Cardiac muscle cell (in vitro differentiated cells and primary cell): ENCODE data around the gene COL7A1. TPM values are rescaled to one million over a fixed set of nuclear protein-coding genes. Genes with fewer than 3 reads are reported as not detected.
A peak's percentile ranks its signal among the peaks of the same experiment; 100 is the strongest.

ENCODE experiments used
- DNase-seq, 2 donors: peaks; one replicate each; pipeline versions ENCODE4 v3.0.0 to v3.0.0-alpha.2; 2010 to 2017; ENCODE audit warnings: low read depth in 1 of 2, low spot score in 1 of 2
- H3K27ac ChIP-seq: fragments of 200-600 bp; sonication (generic); 2 replicates; pipeline ENCODE4 v1.5.1; 2016
- H3K27me3 ChIP-seq: fragments of 200-600 bp; sonication (generic); 2 replicates; pipeline ENCODE4 v1.6.0; 2016; ENCODE audit warnings: control low read depth
- H3K36me3 ChIP-seq: fragments of 200-600 bp; sonication (generic); 2 replicates; pipeline ENCODE4 v1.5.1; 2016; ENCODE audit warnings: control low read depth
- H3K4me1 ChIP-seq: fragments of 200-600 bp; sonication (generic); 2 replicates; pipeline ENCODE4 v1.8.1; 2017; ENCODE audit warnings: low read depth, mild to moderate bottlenecking, mixed run types
- H3K4me3 ChIP-seq: fragments of 200-600 bp; sonication (generic); 2 replicates; pipeline ENCODE4 v1.5.1; 2016; ENCODE audit warnings: mild to moderate bottlenecking
- H3K9me3 ChIP-seq: fragments of 200-600 bp; sonication (generic); 2 replicates; pipeline ENCODE4 v1.5.1; 2017; ENCODE audit warnings: low read depth, mild to moderate bottlenecking, control low read depth
- CTCF ChIP-seq: IDR thresholded peaks from 2 replicates; pipeline ENCODE4 v1.5.1; 2012; ENCODE audit warnings: low read depth, mild to moderate bottlenecking, low read length
- polyA plus RNA-seq: library from polyadenylated mRNA; unstranded; fragments of >200 nt; fragmentation: Nextera tagmentation; extraction: Ambion mirVana; gene quantifications from 2 replicates; pipeline ENCODE4 v1.2.1, GENCODE V29; 2016
- total RNA-seq: library from RNA; depleted of rRNA; stranded (reverse); fragments of >200 nt; gene quantifications from 2 replicates; pipeline ENCODE4 v1.2.3, GENCODE V29; 2016

The COL7A1 gene
- total and polyA plus RNA-seq, 2 experiments from 2014 or later: 53.8 to 63.0 TPM

GRCh38 chr3:48555949-48556795 lies 39.0 kb downstream of the COL7A1 start:
- Histone ChIP-seq H3K9me3 (no peaks in the 10 kb centered on the region), H3K27ac (peak overlapping the region; percentile 69), H3K27me3 (no peaks in the 10 kb centered on the region), H3K4me3 (peak overlapping the region; percentile 80), H3K36me3 (peaks cover 6% of the 10 kb centered on the region), H3K4me1 (peaks cover 53% of the 10 kb centered on the region)
- no peak for DNase-seq
- no peak for TF ChIP-seq CTCF

GRCh38 chr3:48555231-48555948 lies 39.7 kb downstream of the COL7A1 start:
- Histone ChIP-seq H3K36me3 (peaks cover 6% of the 10 kb centered on the region), H3K27ac (peak overlapping the region; percentile 69), H3K4me1 (peaks cover 49% of the 10 kb centered on the region), H3K9me3 (no peaks in the 10 kb centered on the region), H3K27me3 (no peaks in the 10 kb centered on the region), H3K4me3 (peak overlapping the region; percentile 80)
- no peak for TF ChIP-seq CTCF
- DNase-seq: peak in 1 of 2 donors; percentile 36

GRCh38 chr3:48553886-48554845 lies 41.0 kb downstream of the COL7A1 start:
- Histone ChIP-seq H3K4me3 (peak overlapping the region; percentile 80), H3K36me3 (peaks cover 14% of the 10 kb centered on the region), H3K27ac (peak overlapping the region; percentile 36), H3K4me1 (peaks cover 37% of the 10 kb centered on the region), H3K27me3 (no peaks in the 10 kb centered on the region), H3K9me3 (no peaks in the 10 kb centered on the region)
- DNase-seq: no peak
- TF ChIP-seq CTCF: no peak

GRCh38 chr3:48553361-48553760 lies 41.8 kb downstream of the COL7A1 start:
- Histone ChIP-seq H3K9me3 (no peaks in the 10 kb centered on the region), H3K27ac (no peak overlapping the region), H3K4me1 (peaks cover 29% of the 10 kb centered on the region), H3K4me3 (no peak overlapping the region), H3K36me3 (peaks cover 17% of the 10 kb centered on the region), H3K27me3 (no peaks in the 10 kb centered on the region)
- no peak for DNase-seq
- no peak for TF ChIP-seq CTCF
